HepG2 (cell line): ENCODE results near the gene PDE4D. TPM values are rescaled to one million over a fixed set of nuclear protein-coding genes. Genes with fewer than 3 reads are reported as not detected.
A peak's percentile ranks its signal among the peaks of the same experiment; 100 is the strongest.

Source experiments
- ATAC-seq: fragments of 200-7000 bp; cut with Tn5 transposase; 3 replicates; pipeline ENCODE4 v1.9.1; 2020; ENCODE audit warnings: mild to moderate bottlenecking, moderate library complexity
- BruUV-seq: library from RNA; stranded (reverse); fragments of 400-500 nt; replicated peaks from 2 replicates; lab custom pipeline; 2021; lab: Mats Ljungman, UMichigan
- CTCF ChIA-PET: fragments of 300-600 bp; formaldehyde crosslinking; extraction: SDS; loops from one replicate; lab custom pipeline; 2021; ENCODE audit warnings: low total read pairs, inconsistent platforms, low intra/inter-chr PET ratio; lab: Yijun Ruan, JAX
- POLR2A ChIA-PET: fragments of 350-600 bp; sonication (Branson Sonifier 250); formaldehyde crosslinking; loops from one replicate; lab custom pipeline; 2020; ENCODE audit warnings: antibody characterized with exemption, inconsistent platforms; lab: Yijun Ruan, JAX
- DNase-seq: peaks from one replicate; pipeline ENCODE4 v3.0.0-alpha.2; 2015; ENCODE audit warnings: low spot score
- FAIRE-seq: peaks from 3 replicates; lab custom pipeline; 2011; peaks lifted over from hg19 to GRCh38; lab: Jason Lieb, UNC
- H2AFZ ChIP-seq: one replicate; pipeline ENCODE4 v1.6.1; 2011; ENCODE audit warnings: low read length, inconsistent platforms
- H3K27ac ChIP-seq: fragments of 300-600 bp; 3 replicates; pipeline ENCODE4 v1.8.0; 2011; ENCODE audit warnings: mixed run types, mild to moderate bottlenecking, mixed read lengths, low read length, inconsistent platforms; ENCODE audit not compliant: insufficient read depth; ENCODE audit errors: extremely low read length
- H3K27me3 ChIP-seq, 2 experiments: fragments of 200-600 bp in 1 of 2; 2 replicates in 1 of 2; 3 replicates in 1 of 2; pipeline versions ENCODE4 v1.6.0 to v1.8.0; 2011; ENCODE audit warnings: low read length in 2 of 2, mild to moderate bottlenecking in 2 of 2, moderate library complexity in 2 of 2, inconsistent platforms in 1 of 2; ENCODE audit not compliant: insufficient read depth in 2 of 2, control insufficient read depth in 1 of 2
- H3K36me3 ChIP-seq, 2 experiments: fragments of 200-600 bp in 1 of 2; replicated peaks in 1 of 2; 2 replicates in 1 of 2; 3 replicates in 1 of 2; pipeline versions ENCODE4 v1.5.1 to v1.8.0; 2011; ENCODE audit warnings: low read length in 2 of 2, inconsistent platforms in 1 of 2; ENCODE audit not compliant: insufficient read depth in 2 of 2, control insufficient read depth in 1 of 2
- H3K4me1 ChIP-seq: 2 replicates; pipeline ENCODE4 v1.5.1; 2012; ENCODE audit warnings: low read length, inconsistent platforms; ENCODE audit not compliant: insufficient read depth
- H3K4me2 ChIP-seq: 2 replicates; pipeline ENCODE4 v1.6.0; 2011; ENCODE audit warnings: low read depth, low read length, inconsistent platforms
- H3K4me3 ChIP-seq, 3 experiments: fragments of 200-600 bp in 1 of 3; sonication (generic), shearing (Covaris generic) in 1 of 3; replicated peaks in 1 of 3; 2 replicates each; pipeline ENCODE4 v1.5.1; 2011 to 2016; ENCODE audit warnings: low read length in 3 of 3, inconsistent platforms in 2 of 3, low read depth in 2 of 3, mild to moderate bottlenecking in 2 of 3, control low read depth in 1 of 3, mixed read lengths in 1 of 3; ENCODE audit not compliant: insufficient read depth in 1 of 3
- H3K79me2 ChIP-seq: one replicate; pipeline ENCODE4 v1.6.1; 2011; ENCODE audit warnings: low read length, inconsistent platforms; ENCODE audit not compliant: insufficient read depth
- H3K9ac ChIP-seq: 2 replicates; pipeline ENCODE4 v1.6.0; 2011; ENCODE audit warnings: mild to moderate bottlenecking, low read depth, low read length, inconsistent platforms; ENCODE audit not compliant: insufficient read depth
- H3K9me3 ChIP-seq: 2 replicates; pipeline ENCODE4 v1.5.1; 2012; ENCODE audit warnings: mild to moderate bottlenecking, low read length
- H4K20me1 ChIP-seq: 2 replicates; pipeline ENCODE4 v1.6.0; 2011; ENCODE audit warnings: inconsistent platforms, mild to moderate bottlenecking, low read length, moderate library complexity; ENCODE audit not compliant: insufficient read depth
- CAMTA2 ChIP-seq: sonication (generic); formaldehyde crosslinking; IDR thresholded peaks from 2 replicates; pipeline ENCODE4 v1.4.0; 2020; ENCODE audit warnings: mild to moderate bottlenecking, missing genetic modification reagents, borderline replicate concordance
- GFI1 ChIP-seq: sonication (generic); formaldehyde crosslinking; IDR thresholded peaks from 2 replicates; pipeline ENCODE4 v1.5.0; 2020; ENCODE audit warnings: missing genetic modification reagents, mild to moderate bottlenecking, borderline replicate concordance
- HOXA3 ChIP-seq: sonication (generic); formaldehyde crosslinking; IDR thresholded peaks from 2 replicates; pipeline ENCODE4 v1.5.0; 2020; ENCODE audit warnings: missing genetic modification reagents
- MAFF ChIP-seq: IDR thresholded peaks from 2 replicates; pipeline ENCODE4 v1.6.1; 2011; ENCODE audit warnings: low read depth, low read length, improper control_type of control experiment
- MAFK ChIP-seq, 2 experiments: IDR thresholded peaks in 1 of 2; conservative IDR thresholded peaks in 1 of 2; 2 replicates each; pipeline ENCODE4 v1.6.1; 2011; ENCODE audit warnings: improper control_type of control experiment in 2 of 2, low read length in 2 of 2
- SMAD9 ChIP-seq: sonication (generic); formaldehyde crosslinking; IDR thresholded peaks from 2 replicates; pipeline ENCODE4 v1.5.1; 2020; ENCODE audit warnings: mild to moderate bottlenecking, missing genetic modification reagents
- ZNF501 ChIP-seq: sonication (generic); formaldehyde crosslinking; IDR thresholded peaks from 2 replicates; pipeline ENCODE4 v1.5.1; 2020; ENCODE audit warnings: mild to moderate bottlenecking, moderate library complexity, missing genetic modification reagents
- ZNF562 ChIP-seq: sonication (generic); formaldehyde crosslinking; IDR thresholded peaks from 2 replicates; pipeline ENCODE4 v1.8.0; 2022; ENCODE audit warnings: missing genetic modification reagents, borderline replicate concordance
- WGBS: methylation state at CpG from one replicate; pipeline ENCODE4 v1.1.6; 2017; ENCODE audit warnings: low lambda C conversion rate; 5-methylcytosine and 5-hydroxymethylcytosine counted together
- in situ Hi-C: cut with HindIII; loops from 2 replicates; pipeline ENCODE4 v1.10.0; 2017; ENCODE audit warnings: low pct_unique_long_range_greater_than_20kb; ENCODE audit not compliant: extremely low pct_ligation_motif_present
- intact Hi-C: fragments of 100-400 bp; cut with micrococcal nuclease; formaldehyde crosslinking; loops from one replicate; pipeline ENCODE4 v1.10.0; 2022; ENCODE audit not compliant: unreplicated experiment
- polyA plus RNA-seq, 8 experiments: library from polyadenylated mRNA; depleted of rRNA in 3 of 8; stranded (reverse) in 7 of 8; unstranded in 1 of 8; fragments of >200 nt; fragmentation: Illumina TruSeq in 4 of 8; extraction: Trizol in 4 of 8; gene quantifications; 2 replicates each; pipeline versions ENCODE4 v1.2.1 to v1.2.3, GENCODE V29; 2011 to 2016; ENCODE audit warnings: low read depth in 4 of 8, missing spikeins in 1 of 8, mixed read lengths in 1 of 8; ENCODE audit not compliant: insufficient read depth in 1 of 8
- total RNA-seq, 5 experiments: library from RNA; depleted of rRNA; stranded (reverse); fragments of >200 nt; fragmentation: Illumina TruSeq; extraction: Trizol; gene quantifications; 2 replicates each; pipeline ENCODE4 v1.2.3, GENCODE V29; 2016; ENCODE audit warnings: low read depth in 1 of 5
- TF ChIP-seq, protein P1 (sequence below): sonication (generic); formaldehyde crosslinking; IDR thresholded peaks from 2 replicates; pipeline ENCODE4 v1.4.0; 2020; ENCODE audit warnings: mild to moderate bottlenecking, low read depth, missing genetic modification reagents
- TF ChIP-seq, protein P2 (sequence below): sonication (generic); formaldehyde crosslinking; IDR thresholded peaks from 2 replicates; pipeline ENCODE4 v1.5.1; 2020; ENCODE audit warnings: missing genetic modification reagents, mild to moderate bottlenecking, borderline replicate concordance

PDE4D gene
- total and polyA plus RNA-seq, 2 of the 13 experiments (the other 11 are each of a cell fraction or from before 2014, with no cell fraction given), result 7.0 to 12.2 TPM

DNA sequence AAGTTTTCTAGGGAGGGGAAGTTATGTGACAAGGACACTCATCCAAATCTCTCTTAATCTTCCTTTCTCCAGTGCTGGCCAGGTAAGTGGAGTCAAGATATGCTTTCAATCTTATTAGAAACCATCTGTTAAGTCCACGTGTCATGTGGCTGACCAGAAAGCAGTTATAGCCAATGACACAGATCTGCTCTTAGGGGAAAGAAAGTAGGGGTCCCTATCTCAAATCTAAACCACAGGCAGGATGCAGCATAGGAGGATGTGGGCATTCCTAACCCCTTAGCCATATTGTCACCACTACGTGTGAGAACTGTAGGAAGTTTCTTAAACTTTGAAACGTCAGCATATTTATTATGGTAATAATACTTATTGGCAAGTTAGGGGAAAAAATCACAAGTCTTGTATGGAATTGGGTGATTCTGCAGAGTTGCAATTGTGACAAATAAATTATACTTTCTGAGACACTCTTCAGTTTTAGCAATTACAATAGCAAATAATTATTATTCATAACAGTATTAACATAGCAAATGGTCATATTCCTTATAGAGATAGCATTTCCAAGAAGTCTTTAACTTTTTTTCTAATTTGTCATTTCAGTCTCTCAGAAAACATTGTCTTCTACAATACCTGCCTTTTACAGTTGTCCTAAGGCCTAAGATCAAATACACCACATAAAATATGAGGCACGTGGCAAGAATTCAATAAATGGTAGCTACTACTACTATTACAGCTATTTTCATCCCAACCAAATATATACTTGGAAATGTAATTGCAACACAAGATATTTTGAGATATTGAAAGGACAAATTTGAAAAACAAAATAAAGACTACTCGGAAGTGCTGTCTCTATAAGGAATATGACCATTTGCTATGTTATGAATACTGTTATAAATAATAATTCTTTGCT, 236.9 kb downstream of the PDE4D start:
- intact Hi-C loops, result no loop called here
- CTCF ChIA-PET, result no interaction called here
- H3K4me3 ChIP-seq, result no peak overlapping the region
- no peak overlapping the region for H3K27ac ChIP-seq
- TF ChIP-seq MAFK (conservative IDR thresholded peaks at IDR 0.05 in 1 of 2, IDR thresholded peaks at IDR 0.05 in 1 of 2; ENCODE audit: low read length in 2 of 2) (peak; percentile 7 to 24; a peak in 2 of 4 replicates), MAFF (0 out of 2 replicates have a peak, but pooled peaks have one; percentile 19), HOXA3 (CRISPR knock-in tag) (no peak)
- H2AFZ ChIP-seq, result no peak overlapping the region
- H3K36me3 ChIP-seq, result no peaks in the 10 kb centered on the region
- in situ Hi-C loops, result loop anchor here (25.0 kb wide), 2 partner anchors 144 to 269 kb away; no protein-coding TSS in a partner anchor
- no peak overlapping the region for H3K4me2 ChIP-seq
- peaks cover 6% of the 10 kb centered on the region for H3K4me1 ChIP-seq
- BruUV-seq, result no TSS peak
- H3K79me2 ChIP-seq, result no peaks in the 10 kb centered on the region
- no peaks in the 10 kb centered on the region for H4K20me1 ChIP-seq
- WGBS, result 78% methylated on average over 5 of the region's 5 CpGs
- no peak for FAIRE-seq
- ATAC-seq, result no peak
- H3K9ac ChIP-seq, result no peak overlapping the region
- DNase-seq, result no peak
- POLR2A ChIA-PET, result no interaction called here
- H3K9me3 ChIP-seq, result no peaks in the 10 kb centered on the region
- no peaks in the 10 kb centered on the region for H3K27me3 ChIP-seq

DNA sequence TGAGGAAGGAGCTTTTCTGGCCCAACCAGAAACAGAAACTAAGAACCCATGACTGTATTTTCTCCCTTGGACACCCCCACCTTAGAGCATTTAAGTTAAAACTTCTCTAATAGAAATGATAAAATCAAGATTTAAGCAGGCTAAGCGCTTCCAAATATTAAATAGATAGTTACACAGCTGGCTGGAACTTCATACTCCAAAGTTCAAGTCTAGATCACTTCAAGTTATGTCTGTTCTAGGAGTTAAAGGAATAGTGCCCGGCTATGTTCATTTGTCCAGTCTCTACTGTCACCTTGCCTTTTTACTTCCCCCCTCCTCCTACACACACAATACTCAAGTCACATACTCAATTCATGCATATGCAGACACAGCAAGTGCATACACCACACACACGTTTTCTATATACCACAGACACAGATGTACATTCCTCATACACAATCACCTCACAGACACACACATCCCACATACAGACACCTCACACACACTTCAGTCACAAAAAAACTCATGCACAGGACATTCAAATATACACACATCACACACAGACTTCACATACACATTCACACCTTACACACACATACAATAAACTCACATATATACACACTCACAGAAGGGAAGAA, 237.7 kb downstream of the PDE4D start:
- CTCF ChIA-PET, result no interaction called here
- ATAC-seq, result no peak

More for the DNA sequence above, 237.7 kb downstream of the PDE4D start:
- TF ChIP-seq SMAD9 (CRISPR knock-in tag) (no peak), CAMTA2 (CRISPR knock-in tag) (no peak), ZNF562 (no peak), GFI1 (CRISPR knock-in tag) (no peak), ZNF501 (CRISPR knock-in tag) (no peak)
- TF ChIP-seq, protein P1, sequence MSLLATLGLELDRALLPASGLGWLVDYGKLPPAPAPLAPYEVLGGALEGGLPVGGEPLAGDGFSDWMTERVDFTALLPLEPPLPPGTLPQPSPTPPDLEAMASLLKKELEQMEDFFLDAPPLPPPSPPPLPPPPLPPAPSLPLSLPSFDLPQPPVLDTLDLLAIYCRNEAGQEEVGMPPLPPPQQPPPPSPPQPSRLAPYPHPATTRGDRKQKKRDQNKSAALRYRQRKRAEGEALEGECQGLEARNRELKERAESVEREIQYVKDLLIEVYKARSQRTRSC (CRISPR knock-in tag), result no peak
- TF ChIP-seq, protein P2, sequence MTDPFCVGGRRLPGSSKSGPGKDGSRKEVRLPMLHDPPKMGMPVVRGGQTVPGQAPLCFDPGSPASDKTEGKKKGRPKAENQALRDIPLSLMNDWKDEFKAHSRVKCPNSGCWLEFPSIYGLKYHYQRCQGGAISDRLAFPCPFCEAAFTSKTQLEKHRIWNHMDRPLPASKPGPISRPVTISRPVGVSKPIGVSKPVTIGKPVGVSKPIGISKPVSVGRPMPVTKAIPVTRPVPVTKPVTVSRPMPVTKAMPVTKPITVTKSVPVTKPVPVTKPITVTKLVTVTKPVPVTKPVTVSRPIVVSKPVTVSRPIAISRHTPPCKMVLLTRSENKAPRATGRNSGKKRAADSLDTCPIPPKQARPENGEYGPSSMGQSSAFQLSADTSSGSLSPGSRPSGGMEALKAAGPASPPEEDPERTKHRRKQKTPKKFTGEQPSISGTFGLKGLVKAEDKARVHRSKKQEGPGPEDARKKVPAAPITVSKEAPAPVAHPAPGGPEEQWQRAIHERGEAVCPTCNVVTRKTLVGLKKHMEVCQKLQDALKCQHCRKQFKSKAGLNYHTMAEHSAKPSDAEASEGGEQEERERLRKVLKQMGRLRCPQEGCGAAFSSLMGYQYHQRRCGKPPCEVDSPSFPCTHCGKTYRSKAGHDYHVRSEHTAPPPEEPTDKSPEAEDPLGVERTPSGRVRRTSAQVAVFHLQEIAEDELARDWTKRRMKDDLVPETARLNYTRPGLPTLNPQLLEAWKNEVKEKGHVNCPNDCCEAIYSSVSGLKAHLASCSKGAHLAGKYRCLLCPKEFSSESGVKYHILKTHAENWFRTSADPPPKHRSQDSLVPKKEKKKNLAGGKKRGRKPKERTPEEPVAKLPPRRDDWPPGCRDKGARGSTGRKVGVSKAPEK (CRISPR knock-in tag), result no peak
- Histone ChIP-seq H3K4me1 (no peaks in the 10 kb centered on the region), H2AFZ (no peak overlapping the region), H4K20me1 (no peaks in the 10 kb centered on the region), H3K79me2 (no peaks in the 10 kb centered on the region), H3K27me3 (no peaks in the 10 kb centered on the region), H3K9ac (no peak overlapping the region), H3K27ac (no peak overlapping the region), H3K4me2 (no peak overlapping the region), H3K36me3 (no peaks in the 10 kb centered on the region), H3K9me3 (no peaks in the 10 kb centered on the region), H3K4me3 (no peak overlapping the region)
- no peak for DNase-seq
- FAIRE-seq, result no peak
- POLR2A ChIA-PET, result no interaction called here
- in situ Hi-C loops (loop anchor here (25.0 kb wide), 2 partner anchors 144 to 268 kb away; no protein-coding TSS in a partner anchor), intact Hi-C loops (no loop called here)
- no TSS peak for BruUV-seq
- 55% methylated on average over 3 of the region's 3 CpGs for WGBS
